Memory B cell (primary cell): ENCODE results near the gene GRAMD2A.

Experiments
- ATAC-seq: fragments of 150-1000 bp; cut with Tn5 transposase; 2 replicates; pipeline ENCODE4 v1.10.0; 2021; ENCODE audit warnings: low read depth, mild to moderate bottlenecking, moderate library complexity
- DNase-seq, 2 donors: peaks; one replicate each; pipeline ENCODE4 v3.0.0; 2022; ENCODE audit warnings: low spot score in 2 of 2
- H3K27ac Mint-ChIP-seq: one replicate; pipeline ENCODE4 v1.8.0; 2022; ENCODE audit warnings: mild to moderate bottlenecking, moderate library complexity, mixed read lengths
- H3K27me3 Mint-ChIP-seq: one replicate; pipeline ENCODE4 v1.8.0; 2022; ENCODE audit warnings: mixed read lengths
- H3K36me3 Mint-ChIP-seq: one replicate; pipeline ENCODE4 v1.8.0; 2022; ENCODE audit warnings: mild to moderate bottlenecking, mixed read lengths
- H3K4me1 Mint-ChIP-seq: one replicate; pipeline ENCODE4 v1.8.0; 2022; ENCODE audit warnings: mixed read lengths
- H3K4me3 Mint-ChIP-seq: one replicate; pipeline ENCODE4 v1.8.0; 2022; ENCODE audit warnings: mild to moderate bottlenecking, moderate library complexity, mixed read lengths
- H3K9me3 Mint-ChIP-seq: one replicate; pipeline ENCODE4 v1.8.0; 2022; ENCODE audit warnings: mixed read lengths

Gene GRAMD2A

GRCh38 chr15:72184165-72184811 is 13.3 kb downstream of the GRAMD2A start:
- Mint-ChIP-seq H3K36me3 (no peaks in the 10 kb centered on the region), H3K9me3 (no peaks in the 10 kb centered on the region), H3K27me3 (peaks cover 26% of the 10 kb centered on the region), H3K4me3 (no peak overlapping the region), H3K4me1 (no peaks in the 10 kb centered on the region), H3K27ac (no peak overlapping the region)
- ATAC-seq (no peak), DNase-seq (no peak)

- H3K4me1 Mint-ChIP-seq, result no peaks in the 10 kb centered on the region
- H3K9me3 Mint-ChIP-seq, result no peaks in the 10 kb centered on the region
- no peak for DNase-seq
- no peak overlapping the region for H3K4me3 Mint-ChIP-seq
- no peak for ATAC-seq
- no peaks in the 10 kb centered on the region for H3K36me3 Mint-ChIP-seq
- H3K27me3 Mint-ChIP-seq, result peaks cover 25% of the 10 kb centered on the region
- H3K27ac Mint-ChIP-seq, result no peak overlapping the region
Measured at GRCh38 chr15:72183781-72184164, 13.8 kb downstream of the GRAMD2A start.

DNA sequence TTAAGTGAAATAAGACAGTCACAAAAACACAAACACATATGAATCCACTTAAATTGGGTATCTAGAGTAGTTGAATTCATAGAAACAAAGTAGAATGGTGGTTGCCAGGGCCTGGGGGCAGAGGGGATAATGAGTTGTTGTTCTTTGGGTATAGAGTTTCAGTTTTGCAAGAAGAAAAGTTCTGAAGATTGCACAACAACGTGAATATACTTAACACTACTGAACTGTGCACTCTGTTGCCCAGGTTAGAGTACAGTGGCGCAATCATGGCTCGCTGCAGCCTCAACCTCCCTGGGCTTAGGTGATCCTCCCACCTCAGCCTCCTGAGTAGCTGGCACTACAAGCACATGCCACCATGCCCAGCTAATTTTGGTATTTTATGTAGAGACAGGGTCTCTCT is 14.9 kb downstream of the GRAMD2A start:
- Mint-ChIP-seq H3K27ac (no peak overlapping the region), H3K4me3 (no peak overlapping the region), H3K9me3 (no peaks in the 10 kb centered on the region), H3K27me3 (peaks cover 25% of the 10 kb centered on the region), H3K4me1 (no peaks in the 10 kb centered on the region), H3K36me3 (no peaks in the 10 kb centered on the region)
- DNase-seq (no peak), ATAC-seq (no peak)

GRCh38 chr15:72182244-72182643 is 15.3 kb downstream of the GRAMD2A start:
- no peak overlapping the region for H3K27ac Mint-ChIP-seq
- peaks cover 25% of the 10 kb centered on the region for H3K27me3 Mint-ChIP-seq
- no peaks in the 10 kb centered on the region for H3K9me3 Mint-ChIP-seq
- DNase-seq (no peak), ATAC-seq (no peak)
- H3K36me3 Mint-ChIP-seq, result no peaks in the 10 kb centered on the region
- no peaks in the 10 kb centered on the region for H3K4me1 Mint-ChIP-seq
- no peak overlapping the region for H3K4me3 Mint-ChIP-seq

- Mint-ChIP-seq H3K4me1 (no peaks in the 10 kb centered on the region), H3K27me3 (peaks cover 25% of the 10 kb centered on the region), H3K4me3 (no peak overlapping the region), H3K27ac (no peak overlapping the region), H3K9me3 (no peaks in the 10 kb centered on the region), H3K36me3 (no peaks in the 10 kb centered on the region)
- DNase-seq (no peak), ATAC-seq (no peak)
Measured at GRCh38 chr15:72180761-72181324, 16.7 kb downstream of the GRAMD2A start.

- Mint-ChIP-seq H3K36me3 (no peaks in the 10 kb centered on the region), H3K27ac (no peak overlapping the region), H3K27me3 (peaks cover 27% of the 10 kb centered on the region), H3K4me1 (peaks cover 4% of the 10 kb centered on the region), H3K4me3 (no peak overlapping the region), H3K9me3 (no peaks in the 10 kb centered on the region)
- ATAC-seq (no peak), DNase-seq (no peak)
Measured at GRCh38 chr15:72179950-72180581, 17.5 kb downstream of the GRAMD2A start.

DNA sequence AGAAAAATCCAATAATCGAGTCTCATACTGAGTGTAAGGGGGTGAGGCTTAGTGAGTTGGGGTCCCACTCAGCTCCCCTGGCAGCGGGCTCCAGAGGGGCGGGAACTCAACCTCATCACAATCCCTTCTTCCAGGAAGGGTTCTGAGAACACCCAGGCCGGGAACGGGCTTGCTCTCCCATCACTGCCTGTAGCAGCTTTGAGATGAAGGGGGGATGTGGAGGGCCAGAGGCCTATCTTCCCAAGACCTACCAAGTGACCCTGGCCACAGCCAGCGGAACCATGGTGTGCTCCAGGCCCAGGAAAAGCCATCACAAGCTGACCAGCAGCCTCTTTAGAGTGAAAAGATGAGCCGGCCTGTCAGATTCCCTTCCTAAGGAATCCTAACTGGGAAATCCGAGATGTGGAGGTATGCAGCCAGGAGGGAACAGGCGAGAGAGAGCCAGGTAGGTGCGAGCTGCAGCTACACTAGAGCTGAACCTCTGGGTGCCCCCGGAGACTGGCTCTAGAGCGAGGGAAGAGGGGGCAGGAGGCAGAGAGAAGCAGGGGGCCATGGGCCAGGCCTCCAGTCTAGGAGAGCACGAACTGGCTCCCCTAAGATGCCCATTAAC is 18.5 kb downstream of the GRAMD2A start:
- H3K4me1 Mint-ChIP-seq, result peaks cover 7% of the 10 kb centered on the region
- ATAC-seq (no peak), DNase-seq (no peak)
- H3K27me3 Mint-ChIP-seq, result peaks cover 27% of the 10 kb centered on the region
- H3K27ac Mint-ChIP-seq, result no peak overlapping the region
- H3K4me3 Mint-ChIP-seq, result no peak overlapping the region
- H3K9me3 Mint-ChIP-seq, result no peaks in the 10 kb centered on the region
- no peaks in the 10 kb centered on the region for H3K36me3 Mint-ChIP-seq

GRCh38 chr15:72176743-72177142 is 20.8 kb downstream of the GRAMD2A start:
- H3K4me3 Mint-ChIP-seq, result no peak overlapping the region
- H3K27ac Mint-ChIP-seq, result no peak overlapping the region
- H3K9me3 Mint-ChIP-seq, result no peaks in the 10 kb centered on the region
- ATAC-seq, result no peak
- peaks cover 7% of the 10 kb centered on the region for H3K4me1 Mint-ChIP-seq
- peaks cover 21% of the 10 kb centered on the region for H3K27me3 Mint-ChIP-seq
- H3K36me3 Mint-ChIP-seq, result no peaks in the 10 kb centered on the region
- DNase-seq, result no peak

GRCh38 chr15:72176159-72176558 is 21.4 kb downstream of the GRAMD2A start:
- Mint-ChIP-seq H3K9me3 (no peaks in the 10 kb centered on the region), H3K27me3 (peaks cover 15% of the 10 kb centered on the region)
- DNase-seq, result no peak

DNA sequence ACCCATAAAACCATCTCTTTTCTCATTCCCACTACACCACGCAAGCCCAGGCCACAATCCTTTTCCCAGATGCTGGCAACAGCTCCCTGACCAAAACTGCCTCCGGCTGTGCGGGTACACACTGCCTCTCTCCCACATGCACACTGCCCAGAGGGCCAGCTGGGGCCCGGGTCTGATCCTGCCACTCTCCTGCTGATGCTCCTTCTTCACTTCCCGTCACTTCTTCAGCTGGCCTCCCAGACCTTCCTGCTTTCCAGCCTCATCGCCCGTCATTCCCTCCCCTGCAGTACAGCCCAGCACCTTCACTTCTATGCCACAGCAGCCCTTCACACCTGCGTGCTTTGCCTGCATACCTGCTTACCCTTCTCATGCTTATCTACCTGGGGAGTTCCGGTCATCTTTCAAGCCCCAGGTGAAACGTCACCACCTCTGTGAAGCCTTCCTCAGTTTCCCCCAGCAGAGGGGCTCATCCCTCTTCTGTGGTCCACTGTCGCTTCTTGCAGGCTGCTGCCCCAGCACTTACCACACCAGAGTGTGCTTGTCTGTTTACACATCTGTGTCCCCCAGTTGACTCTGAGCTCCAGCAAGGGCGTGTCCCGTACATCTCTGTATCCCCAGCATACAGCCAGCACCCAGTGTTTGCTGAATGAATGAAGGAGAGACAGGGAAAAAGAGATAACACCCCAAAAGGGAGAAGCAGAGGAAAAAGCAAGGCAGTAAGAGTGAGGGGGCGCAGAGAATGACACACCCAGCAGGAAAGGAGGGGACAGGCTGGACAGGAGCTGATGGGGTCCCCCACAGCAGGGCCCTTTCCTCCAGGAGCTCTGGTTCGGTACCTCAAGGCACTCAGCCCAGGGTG is 22.2 kb downstream of the GRAMD2A start:
- peaks cover 11% of the 10 kb centered on the region for H3K27me3 Mint-ChIP-seq
- no peaks in the 10 kb centered on the region for H3K36me3 Mint-ChIP-seq
- H3K27ac Mint-ChIP-seq, result no peak overlapping the region
- no peak for ATAC-seq
- H3K4me1 Mint-ChIP-seq, result peaks cover 7% of the 10 kb centered on the region
- no peaks in the 10 kb centered on the region for H3K9me3 Mint-ChIP-seq
- no peak overlapping the region for H3K4me3 Mint-ChIP-seq
- DNase-seq, result no peak

More at GRCh38 chr15:72176159-72176558, 21.4 kb downstream of the GRAMD2A start:
- ATAC-seq, result no peak
- no peaks in the 10 kb centered on the region for H3K36me3 Mint-ChIP-seq
- peaks cover 7% of the 10 kb centered on the region for H3K4me1 Mint-ChIP-seq
- H3K4me3 Mint-ChIP-seq, result no peak overlapping the region
- H3K27ac Mint-ChIP-seq, result no peak overlapping the region

DNA sequence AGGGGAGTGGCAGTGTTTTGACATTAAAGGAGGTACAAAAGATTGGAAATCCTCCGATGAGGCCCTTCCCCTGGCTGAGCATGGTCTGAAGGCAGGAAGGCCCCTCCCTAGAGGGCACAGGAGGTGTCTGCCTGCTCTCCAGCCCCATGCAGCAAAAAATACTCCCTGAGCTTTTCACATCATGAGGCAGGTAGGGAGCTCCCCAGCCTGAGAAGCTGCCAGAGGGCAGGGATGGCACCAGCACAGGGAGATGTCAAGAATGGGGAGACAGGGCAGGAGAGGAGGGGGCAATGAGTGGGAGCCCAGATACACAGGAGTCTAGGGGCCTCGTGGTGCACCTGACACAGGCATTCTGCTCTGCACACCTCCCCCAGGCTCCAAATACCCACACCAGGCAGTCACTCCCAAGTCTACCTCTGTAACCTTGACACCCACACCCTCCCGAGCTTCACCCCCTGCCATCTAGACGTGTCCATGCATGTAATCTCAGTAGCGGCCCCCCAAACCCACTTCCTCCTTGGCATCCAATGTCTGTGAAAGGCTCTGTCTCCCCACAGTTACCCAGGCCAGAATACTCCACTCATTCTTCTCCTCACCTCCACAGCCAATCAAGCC is 22.9 kb downstream of the GRAMD2A start:
- DNase-seq, result no peak
- no peaks in the 10 kb centered on the region for H3K36me3 Mint-ChIP-seq

GRCh38 chr15:72173864-72174550 is 23.6 kb downstream of the GRAMD2A start:
- Mint-ChIP-seq H3K27ac (no peak overlapping the region), H3K36me3 (no peaks in the 10 kb centered on the region), H3K9me3 (no peaks in the 10 kb centered on the region), H3K4me3 (no peak overlapping the region), H3K27me3 (peaks cover 11% of the 10 kb centered on the region), H3K4me1 (peaks cover 7% of the 10 kb centered on the region)
- ATAC-seq (no peak), DNase-seq (no peak)

More for the DNA sequence above, 22.9 kb downstream of the GRAMD2A start:
- Mint-ChIP-seq H3K27me3 (peaks cover 11% of the 10 kb centered on the region), H3K27ac (no peak overlapping the region), H3K4me3 (no peak overlapping the region), H3K9me3 (no peaks in the 10 kb centered on the region), H3K4me1 (peaks cover 7% of the 10 kb centered on the region)
- no peak for ATAC-seq

- no peak for ATAC-seq
- Mint-ChIP-seq H3K4me3 (no peak overlapping the region), H3K27me3 (peaks cover 11% of the 10 kb centered on the region)
Measured at GRCh38 chr15:72173401-72173800, 24.2 kb downstream of the GRAMD2A start.

More at GRCh38 chr15:72173401-72173800, 24.2 kb downstream of the GRAMD2A start:
- Mint-ChIP-seq H3K4me1 (peaks cover 7% of the 10 kb centered on the region), H3K9me3 (no peaks in the 10 kb centered on the region), H3K27ac (no peak overlapping the region), H3K36me3 (no peaks in the 10 kb centered on the region)
- no peak for DNase-seq
